ENCODE results near the gene CAB39.

Gene CAB39

DNA sequence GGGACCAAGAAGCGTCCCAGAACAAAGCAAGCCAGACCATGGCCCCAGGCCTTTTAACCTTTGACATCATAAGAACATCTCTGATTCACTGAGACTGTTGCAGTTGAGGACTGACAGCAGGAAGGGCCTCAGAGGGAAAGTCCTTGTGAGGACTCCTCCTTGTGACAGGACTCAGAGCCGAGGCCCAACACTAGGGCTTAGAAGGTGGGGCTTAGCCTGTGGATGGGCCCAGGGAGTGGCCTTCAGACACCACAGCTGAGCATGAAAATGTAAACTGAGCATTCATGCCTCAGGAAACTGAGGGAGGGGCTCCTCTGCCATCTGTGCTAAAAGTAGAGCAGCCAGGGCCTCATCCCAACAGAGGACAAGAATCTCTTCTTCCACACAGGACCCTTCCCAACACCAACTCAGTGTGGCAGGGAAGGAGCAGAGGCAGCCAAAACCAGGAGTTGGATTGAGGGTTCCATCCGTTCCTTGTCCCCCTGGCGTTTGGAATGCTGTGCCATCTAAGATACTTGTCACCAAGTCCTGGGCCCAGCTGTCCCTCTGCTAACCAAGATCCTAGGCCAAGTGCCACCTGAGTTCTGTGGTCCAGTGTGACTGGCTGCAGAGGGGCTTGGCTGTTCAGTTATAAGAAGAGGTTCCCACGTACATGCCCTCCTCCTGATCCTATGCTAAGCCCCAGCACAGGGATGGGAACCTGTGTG, 37.5 kb upstream of the CAB39 start:
- H3K9me3 ChIP-seq (ENCODE audit: low read length): no peaks in the 10 kb centered on the region
- H3K4me1 ChIP-seq (ENCODE audit: insufficient read depth, low read length): no peaks in the 10 kb centered on the region
- H3K27me3 ChIP-seq (ENCODE audit: insufficient read depth, low read length): peaks cover 4% of the 10 kb centered on the region
- no peak overlapping the region for H3K4me3 ChIP-seq (ENCODE audit: low read length)
- no peak overlapping the region for H2AFZ ChIP-seq (ENCODE audit: low read depth, low read length)
- no peaks in the 10 kb centered on the region for H3K36me3 ChIP-seq (ENCODE audit: insufficient read depth, low read length)

GRCh38 chr2:230676546-230676945, 36.1 kb upstream of the CAB39 start:
- H3K4me1 ChIP-seq (ENCODE audit: insufficient read depth, low read length): no peaks in the 10 kb centered on the region
- H3K27me3 ChIP-seq (ENCODE audit: insufficient read depth, low read length): peaks cover 7% of the 10 kb centered on the region
- no peak overlapping the region for H2AFZ ChIP-seq (ENCODE audit: low read depth, low read length)
- no peaks in the 10 kb centered on the region for H3K36me3 ChIP-seq (ENCODE audit: insufficient read depth, low read length)
- H3K4me3 ChIP-seq (ENCODE audit: low read length): no peak overlapping the region
- no peaks in the 10 kb centered on the region for H3K9me3 ChIP-seq (ENCODE audit: low read length)

GRCh38 chr2:230677201-230677946, 35.3 kb upstream of the CAB39 start:
- Histone ChIP-seq H3K36me3 (ENCODE audit: insufficient read depth, low read length) (no peaks in the 10 kb centered on the region), H3K4me1 (ENCODE audit: insufficient read depth, low read length) (no peaks in the 10 kb centered on the region), H2AFZ (ENCODE audit: low read depth, low read length) (no peak overlapping the region), H3K9me3 (ENCODE audit: low read length) (no peaks in the 10 kb centered on the region), H3K27me3 (ENCODE audit: insufficient read depth, low read length) (peaks cover 9% of the 10 kb centered on the region), H3K4me3 (ENCODE audit: low read length) (no peak overlapping the region)

DNA sequence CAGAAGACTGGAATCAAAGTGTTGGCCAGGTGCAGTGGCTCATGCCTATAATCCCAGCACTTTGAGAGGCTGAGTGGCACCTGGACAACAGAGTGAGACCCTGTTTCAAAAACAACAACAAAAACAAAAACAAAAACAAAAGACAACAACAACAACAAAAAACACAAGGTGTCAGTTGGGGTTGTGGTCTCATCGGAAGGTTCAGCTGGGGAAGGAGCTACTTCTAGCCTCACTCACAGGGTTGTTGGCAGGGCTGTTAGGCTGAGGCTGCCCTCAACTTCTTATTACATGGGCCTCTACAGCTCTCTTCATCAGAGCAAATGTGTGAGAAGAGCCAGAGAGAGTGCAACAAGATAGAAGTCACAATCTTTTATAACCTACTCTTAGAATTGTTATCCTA, 34.6 kb upstream of the CAB39 start:
- Histone ChIP-seq H3K4me1 (ENCODE audit: insufficient read depth, low read length) (no peaks in the 10 kb centered on the region), H3K9me3 (ENCODE audit: low read length) (peaks cover 2% of the 10 kb centered on the region), H3K27me3 (ENCODE audit: insufficient read depth, low read length) (peaks cover 12% of the 10 kb centered on the region)

GRCh38 chr2:230678451-230678850, 34.2 kb upstream of the CAB39 start:
- Histone ChIP-seq H2AFZ (ENCODE audit: low read depth, low read length) (no peak overlapping the region), H3K4me3 (ENCODE audit: low read length) (no peak overlapping the region), H3K4me1 (ENCODE audit: insufficient read depth, low read length) (no peaks in the 10 kb centered on the region), H3K9me3 (ENCODE audit: low read length) (peaks cover 2% of the 10 kb centered on the region), H3K36me3 (ENCODE audit: insufficient read depth, low read length) (no peaks in the 10 kb centered on the region), H3K27me3 (ENCODE audit: insufficient read depth, low read length) (peaks cover 12% of the 10 kb centered on the region)

More for the DNA sequence above, 34.6 kb upstream of the CAB39 start:
- H3K4me3 ChIP-seq (ENCODE audit: low read length): no peak overlapping the region
- H2AFZ ChIP-seq (ENCODE audit: low read depth, low read length): no peak overlapping the region
- H3K36me3 ChIP-seq (ENCODE audit: insufficient read depth, low read length): no peaks in the 10 kb centered on the region

DNA sequence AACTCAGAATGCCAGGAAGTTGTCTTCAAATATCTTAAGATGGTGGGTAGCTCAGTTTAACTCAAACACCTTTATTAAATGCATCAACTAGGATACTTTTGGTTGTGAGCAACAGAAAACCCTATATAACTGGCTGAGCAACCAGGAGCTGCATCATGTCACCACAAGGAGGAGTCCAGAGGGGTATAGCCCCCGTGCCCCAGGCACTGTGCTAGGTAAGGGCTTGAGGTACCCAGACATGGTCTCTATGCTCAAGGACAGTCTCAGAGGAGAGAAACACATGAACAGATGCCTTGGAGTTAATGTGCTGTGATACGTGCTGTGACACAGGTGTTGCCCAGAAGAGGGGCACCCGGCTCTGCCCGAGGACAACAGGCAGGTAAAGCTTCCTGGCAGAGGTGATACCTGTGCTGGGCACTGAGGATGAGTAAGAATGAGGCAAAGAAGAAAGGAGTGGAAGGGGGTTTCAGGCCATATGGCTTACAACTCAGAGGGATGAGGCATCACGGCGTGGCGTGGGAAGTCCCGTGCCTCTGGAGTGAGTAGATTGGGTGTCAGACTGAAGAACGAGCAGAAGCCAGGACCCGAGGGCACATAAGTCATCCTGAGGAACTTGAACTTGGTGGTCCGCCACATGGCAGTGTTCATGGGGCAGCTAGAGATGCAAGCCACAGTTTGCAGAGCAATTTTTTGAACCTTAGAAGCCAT, 32.0 kb upstream of the CAB39 start:
- Histone ChIP-seq H3K4me3 (ENCODE audit: low read length) (no peak overlapping the region), H3K9me3 (ENCODE audit: low read length) (peaks cover 2% of the 10 kb centered on the region), H3K4me1 (ENCODE audit: insufficient read depth, low read length) (peaks cover 9% of the 10 kb centered on the region), H2AFZ (ENCODE audit: low read depth, low read length) (no peak overlapping the region), H3K27me3 (ENCODE audit: insufficient read depth, low read length) (peaks cover 14% of the 10 kb centered on the region), H3K36me3 (ENCODE audit: insufficient read depth, low read length) (no peaks in the 10 kb centered on the region)

DNA sequence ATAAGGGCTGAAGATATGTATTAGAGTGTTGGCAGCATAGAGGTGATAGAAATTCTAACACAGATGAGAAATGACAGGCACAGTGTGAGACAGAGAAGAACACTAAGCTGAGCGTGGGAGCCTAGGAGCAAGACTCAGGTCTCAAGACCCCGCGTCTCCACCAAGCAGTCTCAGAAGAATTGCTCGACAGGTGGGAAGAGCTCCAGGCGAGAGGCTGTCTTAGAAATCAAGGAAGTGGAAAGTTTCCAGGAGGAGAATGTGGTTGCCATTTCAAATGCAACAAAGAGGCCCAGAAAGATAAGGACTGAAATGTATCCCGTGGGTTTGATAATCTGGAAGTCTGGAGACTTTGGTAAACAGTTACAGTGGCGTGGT, 31.5 kb upstream of the CAB39 start:
- Histone ChIP-seq H3K4me3 (ENCODE audit: low read length) (no peak overlapping the region), H3K4me1 (ENCODE audit: insufficient read depth, low read length) (peaks cover 9% of the 10 kb centered on the region), H3K9me3 (ENCODE audit: low read length) (peaks cover 2% of the 10 kb centered on the region), H2AFZ (ENCODE audit: low read depth, low read length) (no peak overlapping the region), H3K27me3 (ENCODE audit: insufficient read depth, low read length) (peaks cover 14% of the 10 kb centered on the region), H3K36me3 (ENCODE audit: insufficient read depth, low read length) (no peaks in the 10 kb centered on the region)

- H3K36me3 ChIP-seq (ENCODE audit: insufficient read depth, low read length): no peaks in the 10 kb centered on the region
- H3K9me3 ChIP-seq (ENCODE audit: low read length): peaks cover 2% of the 10 kb centered on the region
- H3K4me3 ChIP-seq (ENCODE audit: low read length): no peak overlapping the region
- H3K4me1 ChIP-seq (ENCODE audit: insufficient read depth, low read length): peaks cover 9% of the 10 kb centered on the region
- no peak overlapping the region for H2AFZ ChIP-seq (ENCODE audit: low read depth, low read length)
- H3K27me3 ChIP-seq (ENCODE audit: insufficient read depth, low read length): peaks cover 14% of the 10 kb centered on the region
Measured at GRCh38 chr2:230682546-230682945, 30.1 kb upstream of the CAB39 start.

DNA sequence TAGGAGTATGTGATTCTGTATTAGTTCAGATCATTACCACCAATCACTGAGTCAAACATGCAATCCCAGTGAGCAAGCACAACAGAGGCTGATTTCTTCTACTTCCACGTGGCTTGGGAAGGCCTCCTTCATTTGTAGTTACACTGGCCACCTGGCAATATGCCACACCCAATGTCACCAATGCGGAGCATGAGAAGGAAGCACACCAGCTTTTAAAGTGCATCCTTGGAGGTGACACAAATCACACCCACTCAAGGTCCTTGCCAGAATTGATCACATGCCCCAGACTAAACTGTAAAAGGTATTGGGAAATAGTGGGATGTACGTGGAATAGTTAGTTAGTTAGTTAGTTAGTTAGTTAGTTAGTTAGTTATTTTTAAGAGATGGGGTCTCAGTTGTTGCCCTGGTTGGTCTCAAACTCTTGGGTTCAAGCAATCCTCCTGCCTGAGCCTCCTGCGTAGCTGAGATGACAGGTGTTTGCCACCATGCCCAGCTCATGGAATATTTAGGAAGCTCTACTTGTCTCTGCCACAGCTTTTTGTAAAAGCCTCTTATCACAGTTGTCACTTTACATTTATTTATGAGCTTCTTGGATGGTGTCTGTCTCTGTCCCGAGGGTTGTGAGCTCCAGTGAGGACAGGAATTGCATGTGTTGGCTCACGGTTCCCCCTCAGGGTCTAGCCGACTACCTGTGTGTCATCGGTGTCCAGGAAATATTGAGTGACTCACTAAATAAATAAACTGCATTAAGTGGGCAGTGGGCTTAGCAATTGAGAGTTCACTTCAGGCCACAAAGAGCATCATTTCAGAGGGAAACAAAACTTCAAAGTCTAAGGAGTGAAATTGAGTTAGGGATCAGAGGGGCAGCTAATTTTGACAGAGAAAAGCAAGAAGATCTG, 28.1 kb upstream of the CAB39 start:
- H2AFZ ChIP-seq (ENCODE audit: low read depth, low read length): no peak overlapping the region
- H3K27me3 ChIP-seq (ENCODE audit: insufficient read depth, low read length): peaks cover 14% of the 10 kb centered on the region
- peaks cover 2% of the 10 kb centered on the region for H3K9me3 ChIP-seq (ENCODE audit: low read length)
- no peak overlapping the region for H3K4me3 ChIP-seq (ENCODE audit: low read length)
- H3K36me3 ChIP-seq (ENCODE audit: insufficient read depth, low read length): no peaks in the 10 kb centered on the region
- H3K4me1 ChIP-seq (ENCODE audit: insufficient read depth, low read length): peaks cover 9% of the 10 kb centered on the region

DNA sequence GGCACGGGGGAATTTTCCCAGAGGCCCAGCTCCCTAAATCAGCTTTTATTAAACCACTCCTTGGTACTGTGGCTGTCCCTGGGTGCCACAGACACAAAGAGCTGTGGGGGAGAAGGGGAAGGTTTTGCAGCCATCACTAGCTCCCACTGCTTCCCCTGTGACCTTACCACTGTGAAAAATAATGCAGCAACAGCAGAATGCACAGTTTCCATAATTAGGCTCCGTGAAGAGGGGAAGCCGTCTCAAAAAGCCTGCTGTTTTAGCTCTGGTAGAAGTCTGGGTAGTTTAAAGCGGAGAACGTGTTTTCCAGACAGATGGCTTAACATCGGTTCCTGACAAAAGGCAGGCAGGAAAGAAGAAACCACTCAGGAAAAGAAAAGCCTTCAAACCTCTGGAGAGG, 27.5 kb upstream of the CAB39 start:
- Histone ChIP-seq H3K9me3 (ENCODE audit: low read length) (peaks cover 2% of the 10 kb centered on the region), H2AFZ (ENCODE audit: low read depth, low read length) (no peak overlapping the region), H3K36me3 (ENCODE audit: insufficient read depth, low read length) (no peaks in the 10 kb centered on the region), H3K4me1 (ENCODE audit: insufficient read depth, low read length) (peaks cover 9% of the 10 kb centered on the region), H3K27me3 (ENCODE audit: insufficient read depth, low read length) (peaks cover 14% of the 10 kb centered on the region), H3K4me3 (ENCODE audit: low read length) (no peak overlapping the region)

GRCh38 chr2:230687498-230687897, 25.1 kb upstream of the CAB39 start:
- Histone ChIP-seq H3K4me1 (ENCODE audit: insufficient read depth, low read length) (peaks cover 9% of the 10 kb centered on the region), H3K4me3 (ENCODE audit: low read length) (no peak overlapping the region), H2AFZ (ENCODE audit: low read depth, low read length) (no peak overlapping the region), H3K27me3 (ENCODE audit: insufficient read depth, low read length) (peaks cover 13% of the 10 kb centered on the region), H3K9me3 (ENCODE audit: low read length) (peaks cover 2% of the 10 kb centered on the region), H3K36me3 (ENCODE audit: insufficient read depth, low read length) (no peaks in the 10 kb centered on the region)

DNA sequence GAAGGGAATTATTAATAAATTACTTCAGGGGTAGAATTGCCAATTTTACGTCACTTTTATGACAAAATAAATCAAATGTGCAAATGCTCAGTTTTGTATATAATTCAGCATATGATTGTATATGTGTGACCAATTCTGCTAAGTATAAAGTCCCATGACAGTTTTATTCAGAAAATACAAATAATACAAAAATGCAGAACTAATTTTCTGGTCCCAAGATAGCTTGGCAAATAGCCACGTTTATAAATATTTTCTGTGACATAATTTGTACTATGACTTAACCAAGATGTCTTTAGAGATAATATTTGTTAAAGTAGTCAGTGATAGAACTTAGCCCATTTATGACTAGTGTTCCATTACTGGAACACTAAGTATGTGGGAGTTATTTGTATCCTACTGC, 24.2 kb upstream of the CAB39 start:
- no peak overlapping the region for H2AFZ ChIP-seq (ENCODE audit: low read depth, low read length)
- H3K36me3 ChIP-seq (ENCODE audit: insufficient read depth, low read length): no peaks in the 10 kb centered on the region
- H3K4me3 ChIP-seq (ENCODE audit: low read length): no peak overlapping the region
- no peaks in the 10 kb centered on the region for H3K9me3 ChIP-seq (ENCODE audit: low read length)
- H3K4me1 ChIP-seq (ENCODE audit: insufficient read depth, low read length): peaks cover 9% of the 10 kb centered on the region
- H3K27me3 ChIP-seq (ENCODE audit: insufficient read depth, low read length): peaks cover 11% of the 10 kb centered on the region

Measured in neuron (in vitro differentiated cells).